IPS-20b (cell line): ENCODE results near the gene KCNQ1.

ENCODE experiments used
- H3K27ac ChIP-seq: one replicate; pipeline ENCODE4 v1.5.1; 2013; ENCODE audit warnings: low read length
- H3K27me3 ChIP-seq: 2 replicates; pipeline ENCODE4 v1.6.1; 2013; ENCODE audit warnings: mild to moderate bottlenecking, low read length, inconsistent platforms; ENCODE audit not compliant: insufficient read depth
- H3K36me3 ChIP-seq: 2 replicates; pipeline ENCODE4 v1.6.1; 2013; ENCODE audit warnings: low read depth, mild to moderate bottlenecking, inconsistent platforms, low read length, moderate library complexity; ENCODE audit not compliant: insufficient read depth
- H3K4me1 ChIP-seq: 2 replicates; pipeline ENCODE4 v1.6.1; 2013; ENCODE audit warnings: mild to moderate bottlenecking, control low read depth, inconsistent platforms, low read length, moderate library complexity; ENCODE audit not compliant: insufficient read depth
- H3K4me3 ChIP-seq: 2 replicates; pipeline ENCODE4 v1.5.1; 2013; ENCODE audit warnings: mild to moderate bottlenecking, low read length, inconsistent platforms
- H3K9ac ChIP-seq: 2 replicates; pipeline ENCODE4 v1.6.1; 2013; ENCODE audit warnings: low read depth, mild to moderate bottlenecking, inconsistent platforms, low read length, moderate library complexity
- H3K9me3 ChIP-seq: 2 replicates; pipeline ENCODE4 v1.6.1; 2013; ENCODE audit warnings: mild to moderate bottlenecking, low read depth, low read length, inconsistent platforms; ENCODE audit not compliant: insufficient read depth

KCNQ1 gene

DNA sequence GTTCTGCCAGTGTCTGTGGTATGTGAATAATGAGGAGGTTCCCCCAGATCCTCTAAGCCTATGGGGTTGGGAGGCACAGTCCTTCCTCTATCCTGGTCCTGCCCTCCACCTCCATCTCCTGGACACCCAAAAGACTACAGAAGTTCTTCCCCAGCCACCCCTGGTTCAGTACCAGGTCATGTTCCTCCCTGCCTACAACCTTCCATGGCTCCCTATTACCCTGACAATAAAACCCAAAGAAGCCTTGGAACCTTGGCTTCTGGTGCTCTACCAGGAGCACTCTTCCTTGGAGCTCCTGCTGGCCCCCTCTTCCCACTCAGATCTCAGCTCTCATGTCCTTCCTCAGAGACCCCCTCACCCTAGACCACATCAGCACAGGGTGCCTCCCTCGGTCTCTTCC is 13.4 kb upstream of the KCNQ1 start:
- Histone ChIP-seq H3K9ac (no peak overlapping the region), H3K27ac (no peak overlapping the region), H3K4me1 (no peaks in the 10 kb centered on the region), H3K9me3 (peaks cover 7% of the 10 kb centered on the region; the same call in 1 of the 2 replicates), H3K36me3 (no peaks in the 10 kb centered on the region), H3K4me3 (no peak overlapping the region), H3K27me3 (peaks cover 16% of the 10 kb centered on the region)

GRCh38 chr11:2432171-2432621 is 12.6 kb upstream of the KCNQ1 start:
- Histone ChIP-seq H3K4me1 (no peaks in the 10 kb centered on the region), H3K36me3 (no peaks in the 10 kb centered on the region), H3K9me3 (peaks cover 7% of the 10 kb centered on the region; the same call in 1 of the 2 replicates), H3K4me3 (no peak overlapping the region), H3K9ac (no peak overlapping the region), H3K27ac (no peak overlapping the region), H3K27me3 (peaks cover 17% of the 10 kb centered on the region)

GRCh38 chr11:2432628-2433071 is 12.2 kb upstream of the KCNQ1 start:
- no peak overlapping the region for H3K27ac ChIP-seq
- no peak overlapping the region for H3K4me3 ChIP-seq
- peaks cover 21% of the 10 kb centered on the region for H3K27me3 ChIP-seq
- peaks cover 7% of the 10 kb centered on the region; the same call in 1 of the 2 replicates for H3K9me3 ChIP-seq
- H3K4me1 ChIP-seq = no peaks in the 10 kb centered on the region
- H3K36me3 ChIP-seq = no peaks in the 10 kb centered on the region
- H3K9ac ChIP-seq = no peak overlapping the region

DNA sequence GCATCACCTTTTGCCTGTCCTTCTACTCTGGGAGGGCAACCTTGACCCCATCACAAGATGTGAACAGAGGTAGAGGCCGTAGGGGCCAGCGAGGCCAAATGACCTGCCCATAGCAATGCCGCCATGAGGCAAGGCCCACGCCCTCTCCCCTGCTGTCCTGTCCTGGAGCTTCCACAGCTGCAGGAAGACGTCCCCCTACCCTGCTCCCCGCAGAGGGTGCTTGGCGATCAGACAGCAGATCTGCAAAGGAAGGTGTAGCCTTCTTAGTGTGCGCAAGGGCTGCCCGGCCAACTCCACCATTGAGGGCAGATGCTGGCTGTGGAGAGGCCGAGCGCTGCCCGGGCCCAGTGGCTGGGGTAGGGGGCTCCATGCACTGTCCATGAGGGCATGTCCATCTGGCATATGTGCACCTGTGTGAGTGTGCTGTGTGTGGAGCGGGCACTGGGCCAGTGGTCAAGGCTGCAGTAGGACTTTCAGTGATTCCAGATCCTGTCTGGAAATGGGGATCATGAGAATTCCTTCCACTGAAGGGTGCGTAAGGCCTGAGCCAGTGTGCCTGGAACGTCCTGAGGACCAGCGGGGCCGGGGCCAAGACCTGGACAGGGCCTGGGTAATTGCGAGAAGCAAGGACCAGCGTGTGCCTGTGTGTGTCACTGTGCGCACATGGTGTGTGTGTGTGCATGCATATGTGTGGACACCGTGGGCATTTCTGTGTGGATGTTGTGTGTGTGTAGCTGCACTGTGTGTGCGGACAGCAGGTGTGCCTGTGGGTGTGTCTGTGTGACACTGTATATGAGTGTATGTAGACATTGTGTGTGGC is 11.5 kb upstream of the KCNQ1 start:
- H3K9ac ChIP-seq = no peak overlapping the region

DNA sequence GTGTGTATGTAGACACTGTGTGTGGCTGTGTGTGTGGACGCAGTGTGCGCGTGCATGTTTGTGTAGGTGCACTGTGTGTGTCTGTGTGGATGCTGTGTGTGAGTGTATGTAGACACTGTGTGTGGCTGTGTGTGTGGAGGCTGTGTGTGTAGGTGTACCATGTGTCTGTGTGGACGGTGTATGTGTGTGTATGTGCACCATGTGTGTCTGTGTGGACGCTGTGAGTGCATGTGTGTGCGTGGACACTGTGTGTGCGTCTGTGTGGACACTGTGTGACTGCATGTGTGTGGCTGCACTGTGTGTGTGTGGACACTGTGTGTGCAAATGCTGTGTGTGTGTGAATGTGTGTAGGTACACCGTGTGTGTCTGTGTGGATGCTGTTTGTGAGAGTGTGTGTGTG is 10.8 kb upstream of the KCNQ1 start:
- peaks cover 7% of the 10 kb centered on the region; the same call in 1 of the 2 replicates for H3K9me3 ChIP-seq
- H3K9ac ChIP-seq = no peak overlapping the region
- H3K4me1 ChIP-seq = no peaks in the 10 kb centered on the region
- H3K27me3 ChIP-seq = peaks cover 33% of the 10 kb centered on the region
- no peak overlapping the region for H3K4me3 ChIP-seq
- H3K36me3 ChIP-seq = no peaks in the 10 kb centered on the region
- H3K27ac ChIP-seq = no peak overlapping the region

More for the DNA sequence above, 11.5 kb upstream of the KCNQ1 start:
- Histone ChIP-seq H3K27ac (no peak overlapping the region), H3K4me3 (no peak overlapping the region), H3K27me3 (peaks cover 28% of the 10 kb centered on the region), H3K4me1 (no peaks in the 10 kb centered on the region), H3K36me3 (no peaks in the 10 kb centered on the region), H3K9me3 (peaks cover 7% of the 10 kb centered on the region; the same call in 1 of the 2 replicates)

DNA sequence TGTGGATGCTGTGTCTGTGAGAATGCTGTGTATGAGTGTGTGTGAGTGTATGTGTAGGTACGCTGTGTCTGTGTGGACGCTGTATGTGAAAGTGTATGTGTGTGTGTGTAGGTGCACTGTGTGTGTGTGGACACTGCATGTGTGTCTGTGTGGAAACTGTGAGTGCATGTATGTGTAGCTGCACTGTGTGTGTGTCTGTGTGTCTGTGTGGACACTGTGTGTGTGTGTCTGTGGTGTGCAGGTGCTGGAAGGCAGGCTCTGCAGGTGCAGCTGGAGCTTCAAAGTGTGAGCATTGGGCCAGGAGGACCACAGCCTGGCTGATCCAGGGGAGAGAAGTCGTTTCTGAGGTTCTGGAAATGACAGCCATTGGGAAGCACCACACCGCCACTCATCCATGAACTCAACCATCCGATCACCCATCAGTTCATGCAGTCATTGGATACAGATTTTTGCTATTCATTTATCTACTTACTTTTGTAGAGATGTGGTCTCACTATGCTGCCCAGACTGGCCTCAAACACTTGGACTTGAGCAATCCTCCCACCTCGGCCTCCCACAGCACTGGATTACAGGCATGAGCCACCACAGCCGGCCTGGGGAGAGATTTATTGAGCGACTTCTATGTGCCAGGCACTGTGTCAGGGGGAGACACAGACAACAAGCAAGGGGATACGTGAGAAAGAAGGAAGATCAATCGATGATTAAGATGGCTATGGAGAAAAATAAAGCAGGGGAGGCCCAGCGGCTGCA is 10.1 kb upstream of the KCNQ1 start:
- Histone ChIP-seq H3K4me1 (no peaks in the 10 kb centered on the region), H3K27me3 (peaks cover 39% of the 10 kb centered on the region), H3K27ac (no peak overlapping the region), H3K9ac (no peak overlapping the region), H3K36me3 (no peaks in the 10 kb centered on the region), H3K4me3 (no peak overlapping the region), H3K9me3 (peaks cover 4% of the 10 kb centered on the region; the same call in 1 of the 2 replicates)

- Histone ChIP-seq H3K36me3 (no peaks in the 10 kb centered on the region), H3K27me3 (peaks cover 46% of the 10 kb centered on the region), H3K9ac (no peak overlapping the region), H3K27ac (no peak overlapping the region), H3K9me3 (no peaks in the 10 kb centered on the region), H3K4me3 (no peak overlapping the region), H3K4me1 (no peaks in the 10 kb centered on the region)
These were observed 9.4 kb upstream of the KCNQ1 start for GRCh38 chr11:2435288-2436012.

DNA sequence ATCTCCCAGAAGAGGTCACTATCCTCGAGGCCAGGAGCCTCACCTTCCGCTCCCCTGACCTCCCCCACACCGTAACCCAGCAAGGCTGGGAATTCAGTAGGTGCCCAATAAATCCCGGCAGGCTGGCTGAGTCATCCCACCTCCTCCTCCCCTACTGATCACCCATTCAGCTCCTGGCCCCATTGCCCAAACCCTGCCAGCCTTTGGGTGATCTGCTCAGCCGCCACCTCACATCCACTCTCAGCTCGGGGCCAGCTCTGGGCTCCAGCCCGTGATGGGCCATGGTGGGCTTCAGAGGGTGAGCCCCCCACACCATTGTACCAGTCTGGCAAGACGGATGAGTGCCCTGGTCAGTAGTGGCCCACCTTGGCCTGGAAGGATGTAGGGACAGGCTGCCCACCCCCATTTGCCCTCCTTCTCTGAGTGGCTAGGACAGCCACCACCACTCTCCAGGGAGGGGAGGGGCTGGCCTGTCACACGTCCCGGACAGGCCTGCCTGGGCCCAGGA is 8.7 kb upstream of the KCNQ1 start:
- peaks cover 53% of the 10 kb centered on the region for H3K27me3 ChIP-seq
- H3K4me1 ChIP-seq = no peaks in the 10 kb centered on the region
- H3K36me3 ChIP-seq = no peaks in the 10 kb centered on the region
- no peaks in the 10 kb centered on the region for H3K9me3 ChIP-seq
- H3K4me3 ChIP-seq = no peak overlapping the region
- H3K27ac ChIP-seq = no peak overlapping the region
- no peak overlapping the region for H3K9ac ChIP-seq

GRCh38 chr11:2436521-2437031 is 8.2 kb upstream of the KCNQ1 start:
- no peaks in the 10 kb centered on the region for H3K36me3 ChIP-seq
- no peak overlapping the region for H3K4me3 ChIP-seq
- no peaks in the 10 kb centered on the region for H3K4me1 ChIP-seq
- H3K27me3 ChIP-seq = peaks cover 58% of the 10 kb centered on the region
- H3K9me3 ChIP-seq = no peaks in the 10 kb centered on the region
- no peak overlapping the region for H3K9ac ChIP-seq
- H3K27ac ChIP-seq = no peak overlapping the region

- Histone ChIP-seq H3K27me3 (peaks cover 67% of the 10 kb centered on the region), H3K9me3 (no peaks in the 10 kb centered on the region), H3K4me1 (no peaks in the 10 kb centered on the region), H3K36me3 (no peaks in the 10 kb centered on the region), H3K4me3 (no peak overlapping the region), H3K27ac (no peak overlapping the region), H3K9ac (no peak overlapping the region)
These were observed 7.3 kb upstream of the KCNQ1 start for GRCh38 chr11:2437516-2437915.

DNA sequence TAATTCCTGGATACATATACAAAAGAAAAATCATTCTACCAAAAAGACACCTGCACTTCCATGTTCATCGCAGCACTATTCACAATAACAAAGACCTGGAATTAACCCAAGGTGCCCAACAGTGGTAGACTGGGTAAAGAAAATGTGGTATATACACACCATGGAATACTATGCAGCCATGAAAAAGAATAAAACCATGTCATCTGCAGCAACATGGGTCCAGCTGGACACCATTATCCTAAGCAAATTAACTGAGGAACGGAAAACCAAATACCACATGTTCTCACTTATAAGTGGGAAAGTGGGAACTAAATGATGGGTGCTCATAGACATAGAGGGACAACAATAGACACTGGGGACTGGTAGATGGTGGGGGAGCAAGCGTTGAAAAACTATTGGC is 5.0 kb upstream of the KCNQ1 start:
- Histone ChIP-seq H3K4me1 (no peaks in the 10 kb centered on the region), H3K36me3 (no peaks in the 10 kb centered on the region), H3K9ac (no peak overlapping the region), H3K27me3 (peaks cover 78% of the 10 kb centered on the region), H3K9me3 (no peaks in the 10 kb centered on the region), H3K27ac (no peak overlapping the region), H3K4me3 (no peak overlapping the region)
